Upper lobe of right lung (tissue), 1 donor: ENCODE data around the gene NUDT8. TPM values are rescaled to one million over a fixed set of nuclear protein-coding genes. Genes with fewer than 3 reads are reported as not detected.

Source experiments
- ATAC-seq: fragments of 200-7000 bp; cut with Tn5 transposase; one replicate; pipeline ENCODE4 v1.9.1; 2020; ENCODE audit warnings: mild to moderate bottlenecking, moderate library complexity
- DNase-seq: peaks from one replicate; pipeline ENCODE4 v3.0.0-alpha.2; 2020
- H3K27ac ChIP-seq: fragments of 200-600 bp; one replicate; pipeline ENCODE4 v1.8.0; 2022
- H3K27me3 ChIP-seq: fragments of 200-600 bp; one replicate; pipeline ENCODE4 v1.8.0; 2022; ENCODE audit warnings: mild to moderate bottlenecking
- H3K36me3 ChIP-seq: fragments of 200-600 bp; one replicate; pipeline ENCODE4 v1.8.0; 2022
- H3K4me1 ChIP-seq: fragments of 200-600 bp; one replicate; pipeline ENCODE4 v1.8.0; 2022
- H3K4me3 ChIP-seq: fragments of 200-600 bp; one replicate; pipeline ENCODE4 v1.8.0; 2022; ENCODE audit warnings: mild to moderate bottlenecking
- H3K9me3 ChIP-seq: fragments of 200-600 bp; one replicate; pipeline ENCODE4 v1.8.0; 2022
- CTCF ChIP-seq: fragments of 200-600 bp; IDR thresholded peaks from one replicate; pipeline ENCODE4 v1.8.0; 2022; ENCODE audit warnings: antibody characterized with exemption
- intact Hi-C: fragments of 100-400 bp; cut with DNase I; formaldehyde crosslinking; loops from one replicate; pipeline ENCODE4 v1.11.0; 2022
- total RNA-seq: library from RNA; stranded (reverse); fragmentation: NEBNext Ultra II Directional; extraction: Animal tissue kit (Norgen Biotek cat#: 25700); gene quantifications from one replicate; pipeline ENCODE4 v1.2.1, GENCODE V29; 2021
- donor health status: DM: no; HTN: yes; CAD: no; lungs with severe emphysema.

Gene NUDT8
- total RNA-seq, 1 donor from 2014 or later = 12.2 TPM

DNA sequence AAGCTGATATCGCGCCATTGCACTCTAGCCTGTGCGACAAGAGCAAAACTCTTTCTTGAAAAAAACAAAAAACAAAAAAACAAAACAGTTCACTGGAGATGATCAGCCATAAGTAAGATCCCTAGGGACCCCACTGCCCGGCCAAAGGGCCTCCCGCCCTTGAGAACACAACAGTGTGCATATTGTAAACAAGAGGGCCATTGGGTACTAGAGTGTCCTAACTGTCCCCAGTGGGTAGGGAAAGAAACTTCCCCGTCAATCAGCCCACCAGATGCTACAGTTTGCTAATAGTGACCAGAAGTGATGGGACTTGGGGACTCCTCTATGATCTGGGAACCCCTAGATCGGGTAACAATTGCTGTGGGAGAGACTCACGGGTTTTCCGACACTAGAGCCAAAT lies 24.5 kb upstream of the NUDT8 start:
- TF ChIP-seq CTCF = no peak
- H3K27me3 ChIP-seq = no peaks in the 10 kb centered on the region
- no peak overlapping the region for H3K4me3 ChIP-seq
- no peak overlapping the region for H3K27ac ChIP-seq
- H3K36me3 ChIP-seq = no peaks in the 10 kb centered on the region
- intact Hi-C loops = no loop called here
- ATAC-seq (no peak), DNase-seq (peak; percentile 10)
- no peaks in the 10 kb centered on the region for H3K4me1 ChIP-seq
- H3K9me3 ChIP-seq = no peaks in the 10 kb centered on the region

GRCh38 chr11:67652965-67653845 lies 23.5 kb upstream of the NUDT8 start:
- no peak for ATAC-seq
- H3K4me1 ChIP-seq = no peaks in the 10 kb centered on the region
- TF ChIP-seq CTCF = no peak

DNA sequence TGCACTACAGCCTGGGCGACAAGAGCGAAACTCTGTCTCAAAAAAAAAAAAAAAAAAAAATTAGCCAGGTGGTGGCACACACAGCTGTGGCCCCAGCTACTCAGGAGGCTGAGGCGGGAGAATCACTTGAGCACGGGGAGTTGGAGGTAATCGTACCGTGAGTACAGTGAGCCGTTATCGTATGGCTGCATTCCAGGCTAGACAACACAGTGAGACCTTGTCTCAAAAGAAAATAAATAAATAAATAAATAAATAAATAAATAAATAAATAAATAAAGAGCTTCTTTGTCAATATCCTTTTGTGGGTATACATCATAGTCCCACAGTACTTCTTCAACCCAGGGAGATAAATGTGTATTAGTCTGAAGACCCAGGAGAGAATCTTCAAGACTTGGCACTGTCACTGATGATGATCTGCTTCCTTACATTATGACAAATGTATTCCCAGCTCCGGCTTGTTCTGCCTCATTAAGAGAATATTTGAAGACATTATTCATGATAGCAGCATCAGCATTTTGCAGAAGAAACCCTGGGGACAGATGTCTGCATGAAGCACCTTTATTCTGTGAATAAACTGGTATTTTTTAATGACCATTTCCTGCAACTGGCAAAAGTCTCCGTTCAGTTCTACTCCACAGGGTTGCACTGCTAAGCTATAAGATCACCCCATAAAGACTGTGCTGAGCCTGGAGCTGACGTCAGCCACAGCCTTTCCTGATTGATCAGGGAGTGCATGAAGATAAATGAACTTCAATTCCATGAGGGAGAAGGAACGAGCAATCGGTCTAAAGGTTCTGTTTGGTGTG lies 22.4 kb upstream of the NUDT8 start:
- Histone ChIP-seq H3K9me3 (no peaks in the 10 kb centered on the region), H3K27ac (no peak overlapping the region), H3K36me3 (no peaks in the 10 kb centered on the region), H3K27me3 (no peaks in the 10 kb centered on the region), H3K4me1 (no peaks in the 10 kb centered on the region), H3K4me3 (no peak overlapping the region)
- ATAC-seq (no peak), DNase-seq (peak; percentile 13)
- intact Hi-C loops = no loop called here
- no peak for TF ChIP-seq CTCF

More at GRCh38 chr11:67652965-67653845, 23.5 kb upstream of the NUDT8 start:
- Histone ChIP-seq H3K27ac (no peak overlapping the region), H3K4me3 (no peak overlapping the region), H3K27me3 (no peaks in the 10 kb centered on the region), H3K9me3 (no peaks in the 10 kb centered on the region), H3K36me3 (no peaks in the 10 kb centered on the region)
- DNase-seq = peak; percentile 11
- intact Hi-C loops = no loop called here

DNA sequence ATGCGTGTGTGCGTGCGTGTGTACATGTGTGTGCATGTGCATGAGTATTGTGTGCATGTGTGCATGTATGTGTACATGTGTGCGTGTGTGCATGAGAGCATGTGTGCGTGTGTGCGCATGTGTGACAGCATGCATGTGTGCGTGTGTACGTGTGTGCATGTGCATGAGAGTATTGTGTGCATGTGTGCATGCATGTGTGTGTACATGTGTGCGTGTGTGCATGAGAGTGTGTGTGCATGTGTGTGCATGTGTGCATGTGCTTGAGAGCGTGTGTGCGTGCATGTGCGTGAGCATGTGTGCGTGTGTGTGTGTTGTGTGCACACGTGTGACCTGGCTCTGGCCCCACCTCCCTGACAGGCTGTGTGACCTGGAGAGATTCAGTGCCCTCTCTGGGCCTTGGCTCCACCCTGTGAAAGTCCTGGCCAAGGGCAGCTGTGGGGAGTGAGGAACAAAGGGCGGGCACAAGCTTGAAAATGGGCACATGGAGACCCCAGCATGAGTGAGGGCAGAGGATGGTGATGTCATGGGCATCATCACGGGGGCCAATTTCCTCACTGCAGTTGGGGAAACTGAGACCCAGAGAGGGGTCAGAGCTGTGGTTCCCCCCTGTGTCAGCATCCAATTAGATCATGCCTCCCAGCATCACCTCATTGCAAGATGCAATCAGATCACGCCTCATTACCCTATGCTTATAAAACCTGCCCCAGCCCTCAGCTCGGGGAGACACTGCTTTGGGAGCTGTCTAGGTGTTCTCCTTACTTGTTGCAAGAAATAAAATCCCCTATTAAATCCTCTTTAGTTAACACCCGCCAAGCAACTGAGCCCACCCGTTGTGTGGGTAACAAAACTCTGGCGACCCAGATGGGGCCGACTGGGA lies 20.1 kb upstream of the NUDT8 start:
- peak overlapping the region; percentile 49 for H3K4me3 ChIP-seq
- ATAC-seq (no peak), DNase-seq (no peak)
- TF ChIP-seq CTCF = no peak
- H3K36me3 ChIP-seq = no peaks in the 10 kb centered on the region
- H3K4me1 ChIP-seq = no peaks in the 10 kb centered on the region
- H3K27ac ChIP-seq = peak overlapping the region; percentile 61
- H3K27me3 ChIP-seq = peaks cover 4% of the 10 kb centered on the region
- no peaks in the 10 kb centered on the region for H3K9me3 ChIP-seq
- intact Hi-C loops = no loop called here

GRCh38 chr11:67648796-67649613 lies 19.3 kb upstream of the NUDT8 start:
- Histone ChIP-seq H3K27me3 (peaks cover 4% of the 10 kb centered on the region), H3K4me3 (no peak overlapping the region), H3K27ac (no peak overlapping the region), H3K36me3 (no peaks in the 10 kb centered on the region), H3K9me3 (no peaks in the 10 kb centered on the region), H3K4me1 (no peaks in the 10 kb centered on the region)
- ATAC-seq (no peak), DNase-seq (no peak)
- intact Hi-C loops = no loop called here
- no peak for TF ChIP-seq CTCF
